Endothelial cell (in vitro differentiated cells): ENCODE results near the gene PARD3B. TPM values are rescaled to one million over a fixed set of nuclear protein-coding genes. Genes with fewer than 3 reads are reported as not detected.

ENCODE experiments used
- DNase-seq: peaks from one replicate; pipeline ENCODE4 v3.0.0; 2021; ENCODE audit warnings: low spot score
- H3K27ac Mint-ChIP-seq: one replicate; pipeline ENCODE4 v1.8.0; 2021; ENCODE audit warnings: mixed read lengths, inconsistent platforms; ENCODE audit not compliant: unreplicated experiment
- H3K27me3 Mint-ChIP-seq: one replicate; pipeline ENCODE4 v1.8.0; 2021; ENCODE audit warnings: mild to moderate bottlenecking, moderate library complexity, mixed read lengths, inconsistent platforms; ENCODE audit not compliant: unreplicated experiment
- H3K36me3 Mint-ChIP-seq: one replicate; pipeline ENCODE4 v1.8.0; 2021; ENCODE audit warnings: mild to moderate bottlenecking, low read depth, mixed read lengths, inconsistent platforms; ENCODE audit not compliant: unreplicated experiment
- H3K4me1 Mint-ChIP-seq: one replicate; pipeline ENCODE4 v1.8.0; 2021; ENCODE audit warnings: mild to moderate bottlenecking, mixed read lengths, inconsistent platforms; ENCODE audit not compliant: unreplicated experiment
- H3K4me3 Mint-ChIP-seq: one replicate; pipeline ENCODE4 v1.8.0; 2021; ENCODE audit warnings: mild to moderate bottlenecking, mixed read lengths, inconsistent platforms; ENCODE audit not compliant: unreplicated experiment
- H3K9me3 Mint-ChIP-seq: one replicate; pipeline ENCODE4 v1.8.0; 2021; ENCODE audit warnings: mixed read lengths, inconsistent platforms; ENCODE audit not compliant: unreplicated experiment
- CTCF ChIP-seq: fragments of 200-600 bp; sonication (generic); IDR thresholded peaks from one replicate; pipeline ENCODE4 v1.5.0; 2021; ENCODE audit warnings: antibody characterized with exemption; ENCODE audit not compliant: unreplicated experiment
- total RNA-seq: library from RNA; stranded (reverse); fragmentation: NEBNext Ultra II Directional; extraction: Animal tissue kit (Norgen Biotek cat#: 25700); gene quantifications from one replicate; pipeline ENCODE4 v1.2.1, GENCODE V29; 2021; ENCODE audit not compliant: unreplicated experiment

Gene PARD3B
- total RNA-seq, 1 donor from 2014 or later, result 17.4 TPM

- Mint-ChIP-seq H3K27me3 (peaks cover 2% of the 10 kb centered on the region), H3K27ac (no peak overlapping the region), H3K9me3 (no peaks in the 10 kb centered on the region), H3K36me3 (no peaks in the 10 kb centered on the region), H3K4me1 (no peaks in the 10 kb centered on the region), H3K4me3 (no peak overlapping the region)
- no peak for TF ChIP-seq CTCF
- DNase-seq, result no peak
These were observed 955.7 kb downstream of the PARD3B start for GRCh38 chr2:205500951-205501350.

DNA sequence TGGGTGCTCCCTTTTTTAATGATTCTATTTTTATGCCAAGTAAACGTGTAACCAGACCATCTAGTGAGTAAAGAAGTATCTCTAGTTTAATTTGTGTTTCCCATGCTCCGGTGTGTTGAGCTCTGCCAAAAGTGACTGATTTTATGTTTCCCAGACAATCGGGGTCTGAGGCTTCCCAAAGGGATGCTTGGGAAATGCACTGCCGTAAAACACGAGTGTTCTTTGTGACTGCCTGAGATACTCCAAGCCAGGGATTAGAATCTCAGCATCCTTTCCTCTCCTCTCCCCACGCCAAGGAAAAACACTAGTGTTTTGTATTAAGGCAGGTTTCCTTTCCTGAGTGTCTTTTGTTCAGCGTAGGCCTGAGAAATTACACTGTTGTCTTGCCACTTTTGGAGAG is 956.6 kb downstream of the PARD3B start:
- Mint-ChIP-seq H3K4me1 (no peaks in the 10 kb centered on the region), H3K4me3 (no peak overlapping the region), H3K9me3 (no peaks in the 10 kb centered on the region), H3K27me3 (peaks cover 2% of the 10 kb centered on the region), H3K27ac (no peak overlapping the region), H3K36me3 (no peaks in the 10 kb centered on the region)
- DNase-seq, result no peak
- TF ChIP-seq CTCF, result no peak

DNA sequence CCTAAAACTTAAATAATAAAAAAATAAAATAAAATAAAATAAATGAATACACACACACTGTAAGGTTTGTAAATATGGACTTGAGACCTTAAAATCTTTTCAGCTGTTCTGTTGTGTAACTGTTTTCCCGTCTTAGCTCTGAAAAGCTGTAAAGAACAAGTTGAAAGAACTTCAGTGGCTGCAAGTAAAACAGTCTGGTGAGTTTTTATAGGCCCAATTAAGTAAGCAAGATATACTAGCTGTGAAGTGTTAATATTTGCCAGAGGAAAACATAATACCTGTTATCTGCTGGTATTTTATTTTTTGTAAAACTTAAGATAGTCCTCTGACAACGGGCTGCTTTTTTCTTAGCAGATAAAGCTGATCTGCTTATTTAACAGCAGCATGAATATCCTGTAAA is 960.1 kb downstream of the PARD3B start:
- H3K4me1 Mint-ChIP-seq, result no peaks in the 10 kb centered on the region
- H3K36me3 Mint-ChIP-seq, result no peaks in the 10 kb centered on the region
- no peak overlapping the region for H3K27ac Mint-ChIP-seq
- no peak for TF ChIP-seq CTCF
- H3K4me3 Mint-ChIP-seq, result no peak overlapping the region
- H3K27me3 Mint-ChIP-seq, result no peaks in the 10 kb centered on the region
- no peaks in the 10 kb centered on the region for H3K9me3 Mint-ChIP-seq
- no peak for DNase-seq

GRCh38 chr2:205509655-205510054 is 964.4 kb downstream of the PARD3B start:
- Mint-ChIP-seq H3K4me3 (no peak overlapping the region), H3K27me3 (no peaks in the 10 kb centered on the region), H3K4me1 (no peaks in the 10 kb centered on the region), H3K9me3 (no peaks in the 10 kb centered on the region), H3K27ac (no peak overlapping the region), H3K36me3 (no peaks in the 10 kb centered on the region)
- TF ChIP-seq CTCF, result no peak
- DNase-seq, result no peak

DNA sequence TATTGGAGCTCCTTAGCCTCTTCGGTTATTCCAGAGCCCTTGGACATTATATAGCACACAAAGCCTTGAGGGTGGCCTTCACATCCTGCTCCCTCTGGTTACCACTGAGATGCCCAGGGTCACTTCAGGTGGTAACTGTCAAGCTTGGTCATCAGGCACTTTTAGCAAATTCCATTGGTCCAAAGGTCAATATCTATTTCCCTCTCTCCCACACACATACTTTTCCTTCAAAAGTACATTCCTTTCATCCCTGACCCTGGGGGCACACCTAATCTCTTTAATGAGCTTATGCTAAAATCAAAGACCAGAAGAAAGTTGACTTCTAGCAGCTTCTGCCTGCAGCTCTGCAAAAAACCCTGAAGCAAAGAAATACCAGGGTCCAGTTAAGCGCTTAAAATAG is 965.1 kb downstream of the PARD3B start:
- no peak for DNase-seq
- no peak for TF ChIP-seq CTCF
- no peaks in the 10 kb centered on the region for H3K36me3 Mint-ChIP-seq
- H3K4me1 Mint-ChIP-seq, result no peaks in the 10 kb centered on the region
- H3K9me3 Mint-ChIP-seq, result no peaks in the 10 kb centered on the region
- no peak overlapping the region for H3K27ac Mint-ChIP-seq
- H3K4me3 Mint-ChIP-seq, result no peak overlapping the region
- no peaks in the 10 kb centered on the region for H3K27me3 Mint-ChIP-seq
